Measurements from ENCODE around the gene PPP2R5C.

PPP2R5C gene

DNA sequence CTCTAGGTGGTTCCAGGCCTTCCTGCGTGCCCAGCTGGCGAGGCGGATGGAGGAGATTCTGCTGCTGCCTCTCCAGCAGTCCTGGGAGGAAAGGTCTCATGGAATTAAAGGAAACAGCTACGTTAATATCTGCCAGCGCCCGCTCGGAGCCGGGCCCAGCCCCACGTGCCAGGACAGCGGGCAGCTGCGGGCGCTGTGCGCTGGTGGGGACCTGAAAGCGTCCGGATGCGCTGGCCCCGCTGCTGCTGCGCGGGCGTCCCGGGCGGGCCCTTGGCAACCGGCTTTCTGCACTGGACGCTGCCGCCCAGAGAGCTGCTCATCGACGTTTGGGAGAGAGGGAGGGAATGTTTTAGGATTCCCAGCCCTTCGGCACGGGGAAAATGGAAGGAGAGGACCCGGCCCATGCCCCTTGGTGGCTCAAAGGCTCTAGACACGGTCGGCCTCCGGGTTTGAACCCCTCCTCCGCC, 194.2 kb downstream of the PPP2R5C start:
- no peak for DNase-seq (ENCODE audit: low read depth in 2 of 2)
- TF ChIP-seq, protein P1, sequence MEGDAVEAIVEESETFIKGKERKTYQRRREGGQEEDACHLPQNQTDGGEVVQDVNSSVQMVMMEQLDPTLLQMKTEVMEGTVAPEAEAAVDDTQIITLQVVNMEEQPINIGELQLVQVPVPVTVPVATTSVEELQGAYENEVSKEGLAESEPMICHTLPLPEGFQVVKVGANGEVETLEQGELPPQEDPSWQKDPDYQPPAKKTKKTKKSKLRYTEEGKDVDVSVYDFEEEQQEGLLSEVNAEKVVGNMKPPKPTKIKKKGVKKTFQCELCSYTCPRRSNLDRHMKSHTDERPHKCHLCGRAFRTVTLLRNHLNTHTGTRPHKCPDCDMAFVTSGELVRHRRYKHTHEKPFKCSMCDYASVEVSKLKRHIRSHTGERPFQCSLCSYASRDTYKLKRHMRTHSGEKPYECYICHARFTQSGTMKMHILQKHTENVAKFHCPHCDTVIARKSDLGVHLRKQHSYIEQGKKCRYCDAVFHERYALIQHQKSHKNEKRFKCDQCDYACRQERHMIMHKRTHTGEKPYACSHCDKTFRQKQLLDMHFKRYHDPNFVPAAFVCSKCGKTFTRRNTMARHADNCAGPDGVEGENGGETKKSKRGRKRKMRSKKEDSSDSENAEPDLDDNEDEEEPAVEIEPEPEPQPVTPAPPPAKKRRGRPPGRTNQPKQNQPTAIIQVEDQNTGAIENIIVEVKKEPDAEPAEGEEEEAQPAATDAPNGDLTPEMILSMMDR (IDR thresholded peaks at IDR 0.05; ENCODE audit: low read depth, low read length) = no peak
- H3K4me3 ChIP-seq (replicated peaks in 1 of 2; ENCODE audit: low read depth in 2 of 2, low read length in 2 of 2) = no peak overlapping the region

DNA sequence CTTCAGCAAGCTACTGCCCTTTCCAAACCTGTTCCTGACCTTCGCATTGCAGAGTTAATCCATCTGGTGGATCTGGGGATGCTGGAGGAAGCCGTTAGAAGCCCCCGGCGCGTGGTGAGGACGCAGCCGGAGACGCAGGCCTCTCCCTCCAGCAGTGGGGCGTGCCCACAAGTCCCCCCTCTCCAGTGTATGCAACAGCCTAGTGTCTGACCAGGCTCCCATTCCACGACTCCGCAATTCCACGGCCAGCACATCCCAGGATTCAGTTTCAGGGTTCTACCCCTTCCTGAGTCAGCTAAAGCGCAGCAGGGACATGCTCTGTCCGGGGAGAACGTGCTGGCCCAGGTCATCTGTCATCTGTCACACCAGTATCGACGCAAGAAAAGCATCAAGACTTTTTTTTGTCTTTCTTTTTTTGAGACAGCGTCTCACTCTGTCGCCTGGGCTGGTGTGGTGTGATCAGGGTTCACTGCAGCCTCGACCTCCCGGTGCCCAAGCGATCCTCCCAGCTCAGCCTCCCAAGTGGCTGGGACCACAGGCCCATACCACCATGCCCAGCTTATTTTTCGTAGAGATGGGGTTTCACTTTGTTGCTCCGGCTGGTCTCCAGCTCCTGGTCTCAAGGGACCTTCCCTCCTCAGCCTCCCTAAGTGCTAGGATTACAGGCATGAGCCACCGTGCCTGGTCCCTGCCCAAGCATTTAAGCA, 194.8 kb downstream of the PPP2R5C start:
- H3K4me3 ChIP-seq (replicated peaks in 1 of 2; ENCODE audit: low read depth in 2 of 2, low read length in 2 of 2) = no peak overlapping the region
- no peak for DNase-seq (ENCODE audit: low read depth in 2 of 2)
- TF ChIP-seq, protein P1 (IDR thresholded peaks at IDR 0.05; ENCODE audit: low read depth, low read length) = no peak

DNA sequence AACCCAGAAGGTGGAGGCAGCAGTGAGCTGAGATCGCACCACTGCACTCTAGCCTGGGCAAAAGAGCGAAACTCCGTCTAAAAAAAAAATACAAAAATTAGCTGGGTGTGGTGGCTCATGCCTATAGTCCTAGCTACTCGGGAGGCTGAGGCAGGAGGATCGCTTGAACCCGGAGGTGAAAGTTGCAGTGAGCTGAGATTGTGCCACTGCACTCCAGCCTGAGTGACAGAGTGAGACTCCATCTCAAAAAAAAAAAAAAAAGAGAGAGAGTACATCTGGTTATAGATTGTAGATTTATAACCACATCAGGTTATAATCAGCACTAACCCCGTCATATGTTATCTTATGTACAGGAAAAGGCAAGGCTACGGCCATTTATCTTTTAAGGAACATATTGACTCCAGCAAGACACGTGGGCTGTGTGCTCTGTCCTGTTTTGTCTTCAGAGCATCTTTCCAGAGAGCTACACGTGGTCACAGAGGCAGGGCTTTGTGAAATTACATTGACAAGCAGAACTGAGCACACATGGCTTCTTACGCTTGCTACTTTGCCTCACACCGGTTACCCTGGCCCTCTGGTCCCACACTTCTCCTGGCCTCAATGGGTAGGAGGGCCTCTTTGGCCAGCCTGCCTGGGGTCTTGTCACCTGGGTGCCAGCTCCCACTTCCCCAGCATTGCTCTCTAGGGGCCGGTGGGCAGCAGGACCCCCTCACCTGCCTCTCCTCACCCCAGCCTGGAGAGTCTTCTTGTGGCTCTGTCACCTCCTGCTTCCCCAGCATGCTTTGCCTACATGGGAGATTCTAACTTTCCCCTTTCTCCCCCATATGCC, 196.1 kb downstream of the PPP2R5C start:
- DNase-seq (ENCODE audit: low read depth in 2 of 2) = no peak
- H3K4me3 ChIP-seq (replicated peaks in 1 of 2; ENCODE audit: low read depth in 2 of 2, low read length in 2 of 2) = no peak overlapping the region
- TF ChIP-seq, protein P1 (IDR thresholded peaks at IDR 0.05; ENCODE audit: low read depth, low read length) = no peak

DNA sequence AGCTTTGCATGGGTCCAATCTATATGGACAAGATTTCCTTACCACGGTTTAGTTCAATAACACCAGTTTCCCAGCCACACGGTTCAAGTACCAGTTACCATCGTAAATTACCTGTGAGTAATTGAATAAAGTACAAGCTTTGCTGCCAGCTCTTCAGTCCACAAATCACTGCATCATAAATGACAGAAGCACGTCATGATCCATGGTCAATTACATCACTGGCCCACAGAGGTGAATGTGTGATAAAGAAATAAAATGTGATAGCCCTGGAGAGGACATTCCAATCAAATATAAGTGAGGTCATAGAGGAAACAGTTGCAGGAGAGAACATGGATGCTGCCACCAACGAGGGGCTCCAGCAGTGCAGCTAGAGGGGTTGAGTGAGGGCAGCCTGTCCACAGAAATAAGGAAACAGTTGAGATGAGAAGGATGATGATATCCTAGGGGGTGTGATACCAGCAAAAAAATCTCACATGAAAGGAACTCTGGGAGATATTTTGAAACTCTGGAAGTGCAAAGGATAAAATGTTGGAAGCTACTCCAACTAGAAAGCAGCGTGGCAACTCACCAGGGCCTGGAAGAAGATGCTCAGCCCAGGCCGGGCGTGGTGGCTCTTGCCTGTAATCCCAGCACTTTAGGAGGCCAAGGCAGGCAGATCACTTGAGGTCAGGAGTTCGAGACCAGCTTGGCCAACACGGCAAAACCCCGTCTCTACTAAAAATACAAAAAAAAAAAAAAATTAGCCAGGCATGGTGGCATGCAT, 197.1 kb downstream of the PPP2R5C start:
- no peak overlapping the region for H3K4me3 ChIP-seq (replicated peaks in 1 of 2; ENCODE audit: low read depth in 2 of 2, low read length in 2 of 2)
- TF ChIP-seq, protein P1 (IDR thresholded peaks at IDR 0.05; ENCODE audit: low read depth, low read length) = no peak
- DNase-seq (ENCODE audit: low read depth in 2 of 2) = no peak

DNA sequence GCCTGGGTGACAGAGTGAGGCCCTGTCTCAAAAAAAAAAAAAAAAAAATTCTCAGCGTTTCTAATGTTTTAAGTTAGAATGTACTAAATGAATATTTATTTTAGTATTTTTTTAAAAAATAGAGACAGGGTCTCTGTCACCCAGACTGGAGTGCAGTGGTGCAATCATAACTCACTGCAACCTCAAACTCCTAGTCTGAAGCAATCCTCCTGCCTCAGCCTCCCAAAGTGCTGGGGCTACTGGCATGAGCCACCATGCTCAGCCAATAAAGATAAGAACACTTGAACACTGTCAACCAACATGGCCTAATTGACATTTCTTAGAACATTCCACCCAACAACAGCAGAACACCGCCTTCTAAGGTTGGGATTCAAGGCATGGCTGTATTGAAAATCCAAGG, 197.8 kb downstream of the PPP2R5C start:
- TF ChIP-seq, protein P1 (IDR thresholded peaks at IDR 0.05; ENCODE audit: low read depth, low read length) = no peak
- peak in 1 of 2 donors; percentile 42 for DNase-seq (ENCODE audit: low read depth in 2 of 2)
- H3K4me3 ChIP-seq (replicated peaks in 1 of 2; ENCODE audit: low read depth in 2 of 2, low read length in 2 of 2) = no peak overlapping the region

DNA sequence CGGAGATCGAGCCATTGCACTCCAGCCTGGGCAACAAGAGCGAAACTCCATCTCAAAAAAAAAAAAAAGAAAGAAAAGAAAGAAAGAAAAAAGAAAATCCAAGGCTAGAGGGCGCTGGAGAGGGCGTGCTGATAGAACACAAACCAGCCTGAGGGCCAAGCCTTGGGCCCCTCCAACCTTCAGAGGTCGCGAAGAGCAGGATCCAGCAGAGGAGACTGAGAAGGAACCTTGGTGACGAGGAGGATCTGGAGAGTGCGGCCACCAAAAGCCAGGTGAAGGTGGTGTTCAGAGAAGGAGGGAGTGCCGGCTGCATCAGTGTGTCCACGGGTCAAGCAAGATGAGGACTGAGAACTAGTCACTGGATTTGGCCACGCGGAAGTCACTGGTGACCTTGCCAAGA, 198.7 kb downstream of the PPP2R5C start:
- DNase-seq (ENCODE audit: low read depth in 2 of 2) = peak; percentile 32 to 42
- TF ChIP-seq, protein P1 (IDR thresholded peaks at IDR 0.05; ENCODE audit: low read depth, low read length) = peak; percentile 59
- no peak overlapping the region for H3K4me3 ChIP-seq (replicated peaks in 1 of 2; ENCODE audit: low read depth in 2 of 2, low read length in 2 of 2)

All from cardiac fibroblast (primary cell).